Progenitor cell of endocrine pancreas (in vitro differentiated cells): Measurements from ENCODE around the gene GIPC3. TPM values are rescaled to one million over a fixed set of nuclear protein-coding genes. Genes with fewer than 3 reads are reported as not detected.
A peak's percentile ranks its signal among the peaks of the same experiment; 100 is the strongest.

Experiments used
- DNase-seq: peaks from one replicate; pipeline ENCODE4 v3.0.0; 2021; ENCODE audit warnings: low spot score; ENCODE audit not compliant: unreplicated experiment
- H3K27ac Mint-ChIP-seq: 2 replicates; pipeline ENCODE4 v1.8.0; 2021; ENCODE audit warnings: mild to moderate bottlenecking, moderate library complexity, mixed read lengths
- H3K27me3 Mint-ChIP-seq: 2 replicates; pipeline ENCODE4 v1.8.0; 2021; ENCODE audit warnings: mixed read lengths
- H3K36me3 Mint-ChIP-seq: 2 replicates; pipeline ENCODE4 v1.8.0; 2022; ENCODE audit warnings: mixed read lengths; ENCODE audit not compliant: insufficient read depth
- H3K4me1 Mint-ChIP-seq: 2 replicates; pipeline ENCODE4 v1.8.0; 2021; ENCODE audit warnings: low read depth, mixed read lengths
- H3K4me3 Mint-ChIP-seq: 2 replicates; pipeline ENCODE4 v1.8.0; 2021; ENCODE audit warnings: low read depth, mild to moderate bottlenecking, moderate library complexity, mixed read lengths
- H3K9me3 Mint-ChIP-seq: 2 replicates; pipeline ENCODE4 v1.8.0; 2021; ENCODE audit warnings: low read depth, mixed read lengths
- CTCF ChIP-seq: fragments of 200-600 bp; sonication (generic); IDR thresholded peaks from one replicate; pipeline ENCODE4 v1.5.0; 2021; ENCODE audit warnings: antibody characterized with exemption, mild to moderate bottlenecking; ENCODE audit not compliant: unreplicated experiment
- total RNA-seq: library from RNA; stranded (reverse); gene quantifications from 2 replicates; pipeline ENCODE4 v1.2.1, GENCODE V29; 2021

The GIPC3 gene
- total RNA-seq, 1 donor from 2014 or later, result not detected

- no peak for DNase-seq
- H3K9me3 Mint-ChIP-seq, result no peaks in the 10 kb centered on the region
- H3K36me3 Mint-ChIP-seq, result no peaks in the 10 kb centered on the region
- no peak overlapping the region for H3K27ac Mint-ChIP-seq
- H3K27me3 Mint-ChIP-seq, result no peaks in the 10 kb centered on the region
- H3K4me3 Mint-ChIP-seq, result no peak overlapping the region
- no peak for TF ChIP-seq CTCF
- H3K4me1 Mint-ChIP-seq, result peaks cover 8% of the 10 kb centered on the region
Measured at GRCh38 chr19:3551792-3552095, 33.5 kb upstream of the GIPC3 start.

- no peaks in the 10 kb centered on the region for H3K36me3 Mint-ChIP-seq
- TF ChIP-seq CTCF, result no peak
- H3K4me3 Mint-ChIP-seq, result no peak overlapping the region
- no peak for DNase-seq
- no peaks in the 10 kb centered on the region for H3K9me3 Mint-ChIP-seq
- H3K27me3 Mint-ChIP-seq, result peaks cover 2% of the 10 kb centered on the region
- peaks cover 9% of the 10 kb centered on the region for H3K4me1 Mint-ChIP-seq
- H3K27ac Mint-ChIP-seq, result no peak overlapping the region
Measured at GRCh38 chr19:3554254-3555083, 30.8 kb upstream of the GIPC3 start.

- TF ChIP-seq CTCF, result no peak
- Mint-ChIP-seq H3K4me3 (peak overlapping the region; percentile 87), H3K4me1 (peaks cover 9% of the 10 kb centered on the region), H3K27me3 (peaks cover 2% of the 10 kb centered on the region), H3K27ac (peak overlapping the region; percentile 29), H3K9me3 (no peaks in the 10 kb centered on the region), H3K36me3 (no peaks in the 10 kb centered on the region)
- DNase-seq, result no peak
Measured at GRCh38 chr19:3555653-3556422, 29.4 kb upstream of the GIPC3 start.

- Mint-ChIP-seq H3K4me3 (peak overlapping the region; percentile 87), H3K27me3 (peaks cover 2% of the 10 kb centered on the region), H3K27ac (peak overlapping the region; percentile 80), H3K9me3 (no peaks in the 10 kb centered on the region), H3K4me1 (peaks cover 9% of the 10 kb centered on the region), H3K36me3 (no peaks in the 10 kb centered on the region)
- TF ChIP-seq CTCF, result no peak
- no peak for DNase-seq
Measured at GRCh38 chr19:3556423-3556977, 28.8 kb upstream of the GIPC3 start.

- H3K27me3 Mint-ChIP-seq, result peaks cover 2% of the 10 kb centered on the region
- H3K4me3 Mint-ChIP-seq, result peak overlapping the region; percentile 87
- DNase-seq, result no peak
- peak overlapping the region; percentile 80 for H3K27ac Mint-ChIP-seq
- H3K4me1 Mint-ChIP-seq, result peaks cover 9% of the 10 kb centered on the region
- TF ChIP-seq CTCF, result peak; percentile 22
- no peaks in the 10 kb centered on the region for H3K36me3 Mint-ChIP-seq
- no peaks in the 10 kb centered on the region for H3K9me3 Mint-ChIP-seq
Measured at GRCh38 chr19:3556978-3557460, 28.3 kb upstream of the GIPC3 start.
